HG02588 (cell line): ENCODE data around the gene PEX10.

Experiments used
- ATAC-seq: cut with Tn5 transposase; IDR thresholded peaks from one replicate; pipeline ENCODE4 v1.9.1; 2021; ENCODE audit warnings: mild to moderate bottlenecking, moderate library complexity; ENCODE audit not compliant: unreplicated experiment

The PEX10 gene

GRCh38 chr1:2376261-2376741 lies 36.1 kb downstream of the PEX10 start:
- no peak for ATAC-seq

DNA sequence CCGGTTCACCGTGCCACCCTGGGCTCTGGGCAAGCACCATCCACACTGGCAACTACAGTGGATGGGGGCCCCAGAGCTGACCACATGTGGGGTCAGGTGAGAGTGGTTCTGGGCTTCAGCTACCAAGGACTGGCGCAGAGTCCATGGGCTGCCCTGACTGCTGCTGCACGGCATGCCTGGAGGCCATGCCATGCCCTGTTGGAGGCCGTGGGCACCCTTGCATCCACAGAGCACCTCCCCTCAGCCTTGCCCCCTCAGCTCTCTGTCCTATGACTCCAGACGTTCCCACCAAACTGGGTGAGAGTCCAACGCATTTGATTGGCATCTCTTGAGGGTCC lies 36.5 kb downstream of the PEX10 start:
- no peak for ATAC-seq

DNA sequence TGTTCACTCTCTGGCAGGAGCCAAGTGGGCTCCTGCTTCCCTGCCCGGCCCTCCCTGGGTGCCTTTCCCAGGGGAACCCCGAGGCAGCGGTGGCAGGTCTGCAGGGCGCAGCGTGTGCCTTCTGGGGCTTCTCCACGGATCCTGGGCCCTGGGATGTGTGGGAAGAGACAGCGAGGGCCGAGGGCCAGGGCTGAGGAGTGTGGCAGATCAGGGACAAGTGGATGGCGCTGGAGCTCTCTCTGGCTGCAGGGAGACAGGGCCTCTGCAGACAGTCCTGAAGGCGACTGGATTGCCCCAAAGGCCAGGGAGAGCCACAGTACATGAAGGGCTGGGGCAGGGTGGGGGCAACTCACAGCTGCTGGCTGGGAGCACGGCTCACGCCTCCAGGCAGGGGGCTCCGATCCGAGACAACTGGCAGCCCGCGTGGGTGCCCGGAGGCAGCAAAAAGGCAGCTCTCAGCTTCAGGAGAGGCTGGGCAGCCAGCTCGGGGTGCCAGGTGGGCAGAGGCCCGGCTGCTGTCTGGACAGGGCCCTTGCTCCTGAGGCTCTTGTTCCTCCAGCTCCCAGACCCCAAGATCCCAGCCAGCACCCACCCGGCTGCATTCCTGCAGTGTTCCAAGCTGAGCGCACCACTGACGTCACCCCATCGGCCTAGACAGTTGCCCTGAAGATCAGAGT lies 37.0 kb downstream of the PEX10 start:
- no peak for ATAC-seq

GRCh38 chr1:2374252-2375155 lies 37.9 kb downstream of the PEX10 start:
- ATAC-seq: no peak

GRCh38 chr1:2373551-2374251 lies 38.7 kb downstream of the PEX10 start:
- no peak for ATAC-seq

DNA sequence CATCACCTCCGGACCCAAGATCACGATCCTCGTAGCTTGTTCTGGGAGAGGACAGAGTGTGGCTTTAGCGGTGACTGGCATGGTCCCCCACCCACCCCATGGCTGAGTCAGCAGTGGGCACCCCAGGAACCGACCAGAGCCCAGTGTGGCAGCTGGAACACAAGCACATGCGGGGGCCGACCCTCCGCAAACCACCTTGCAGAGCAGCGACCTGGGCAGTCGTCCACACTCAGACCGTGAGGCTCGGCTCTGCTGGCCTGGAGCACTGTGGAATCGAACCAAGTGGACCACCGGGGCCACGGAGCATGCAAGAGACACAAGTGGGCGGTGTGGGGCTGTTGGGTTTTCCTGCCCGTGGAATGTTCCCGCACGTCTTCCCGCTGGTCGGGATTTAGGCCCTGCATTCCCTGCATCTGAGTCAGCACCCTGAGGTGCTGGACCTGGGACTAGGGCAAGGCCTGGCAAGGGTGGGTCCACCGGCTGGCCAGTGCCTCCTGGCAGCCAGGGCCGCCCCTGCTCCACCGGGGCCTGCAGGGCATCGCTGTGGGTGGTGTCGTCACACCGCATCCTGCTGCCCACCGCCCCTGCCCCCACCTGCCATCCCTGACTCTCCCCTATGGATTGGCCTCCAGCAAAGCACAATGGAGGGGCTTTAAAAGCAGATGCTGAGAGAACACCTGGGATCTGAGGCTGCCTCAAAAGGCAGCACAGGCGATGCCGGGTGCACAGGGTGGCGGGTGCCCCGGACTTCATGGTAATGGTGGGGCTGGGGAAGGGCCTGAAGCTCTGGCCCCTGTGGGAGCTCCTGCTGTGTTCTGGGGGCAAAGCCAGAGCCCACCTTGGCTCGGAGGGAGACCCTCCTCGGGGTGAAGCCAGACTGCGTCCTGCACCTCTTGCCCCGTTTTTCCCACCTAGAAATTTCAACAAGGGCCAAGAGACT lies 39.5 kb downstream of the PEX10 start:
- no peak for ATAC-seq

- ATAC-seq: no peak
Observed at GRCh38 chr1:2368053-2368744, 44.2 kb downstream of the PEX10 start.

GRCh38 chr1:2363847-2364513 lies 48.4 kb downstream of the PEX10 start:
- no peak for ATAC-seq

- no peak for ATAC-seq
Observed at GRCh38 chr1:2360588-2361364, 51.6 kb downstream of the PEX10 start.

DNA sequence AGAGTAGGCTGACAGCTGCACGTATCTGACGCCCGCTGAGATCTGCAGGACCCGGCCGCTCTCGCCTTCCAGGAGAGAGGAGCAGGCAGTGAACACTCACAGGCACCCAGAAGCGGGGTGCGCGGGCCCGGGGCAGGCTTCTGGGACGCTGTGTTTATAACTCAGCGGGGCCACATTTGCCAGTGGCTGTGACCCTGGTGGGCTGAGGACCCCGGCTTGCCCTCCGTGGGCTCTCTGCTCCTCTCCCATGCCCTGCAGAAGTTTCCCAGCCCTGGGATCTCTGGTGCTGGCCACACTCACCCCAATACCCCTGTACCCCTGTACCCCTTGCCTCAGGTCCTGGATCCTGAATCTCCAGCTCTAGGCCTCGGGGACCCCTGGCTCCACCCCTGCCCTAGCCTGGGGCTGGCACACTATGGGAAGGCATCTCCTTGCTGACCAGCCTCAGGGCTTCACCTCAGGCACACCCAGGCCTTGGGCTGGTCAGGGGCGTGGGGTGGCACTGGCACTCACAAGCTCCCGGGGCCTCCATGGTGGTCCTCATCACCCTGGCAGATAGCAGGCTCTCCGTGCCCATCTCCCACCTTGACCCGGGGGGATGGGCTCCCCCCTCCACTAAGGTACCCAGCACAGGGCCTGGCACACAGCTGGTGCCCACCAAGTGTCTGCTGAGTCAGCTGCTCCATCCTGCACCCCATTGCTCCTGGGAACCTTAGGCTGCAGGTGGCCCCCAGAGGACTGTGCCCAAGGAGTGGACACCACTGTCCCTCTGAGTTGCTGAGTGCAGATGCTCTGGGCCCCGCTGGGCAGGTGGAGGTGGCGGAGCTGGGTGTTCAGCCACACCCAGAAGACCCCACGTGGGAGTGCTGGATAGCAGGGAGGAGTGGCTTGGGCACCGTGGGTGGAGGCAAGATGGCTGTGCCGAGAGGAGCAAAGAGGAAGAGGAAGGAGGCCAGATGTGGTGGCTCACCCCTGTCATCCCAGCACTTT lies 53.4 kb downstream of the PEX10 start:
- ATAC-seq: no peak

GRCh38 chr1:2358072-2358471 lies 54.3 kb downstream of the PEX10 start:
- no peak for ATAC-seq

- no peak for ATAC-seq
Observed at GRCh38 chr1:2356911-2357845, 55.2 kb downstream of the PEX10 start.

DNA sequence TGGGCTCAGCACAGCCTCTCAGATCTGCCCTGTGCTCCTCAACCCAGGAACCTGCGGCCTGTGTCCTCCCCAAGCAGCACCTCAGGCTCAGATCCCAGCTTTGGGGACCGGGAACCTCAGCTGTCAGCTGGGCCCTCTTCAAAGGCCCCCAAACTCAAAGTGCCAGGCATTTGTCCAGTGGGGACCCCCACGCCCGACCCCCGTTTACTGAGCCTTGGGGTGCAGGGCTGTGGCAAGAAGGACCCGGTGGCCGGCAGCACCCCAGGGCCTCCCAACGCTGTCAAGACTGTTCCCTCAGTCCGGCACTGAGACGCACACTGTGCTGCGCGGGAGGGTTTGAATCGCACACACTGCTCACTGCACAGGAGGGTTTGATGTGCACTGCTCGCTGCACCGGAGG lies 56.0 kb downstream of the PEX10 start:
- ATAC-seq: no peak

GRCh38 chr1:2355373-2356261 lies 56.7 kb downstream of the PEX10 start:
- no peak for ATAC-seq
